ENCODE measurements around the gene PPP2R5B.
A peak's percentile ranks its signal among the peaks of the same experiment; 100 is the strongest.

Gene PPP2R5B

DNA sequence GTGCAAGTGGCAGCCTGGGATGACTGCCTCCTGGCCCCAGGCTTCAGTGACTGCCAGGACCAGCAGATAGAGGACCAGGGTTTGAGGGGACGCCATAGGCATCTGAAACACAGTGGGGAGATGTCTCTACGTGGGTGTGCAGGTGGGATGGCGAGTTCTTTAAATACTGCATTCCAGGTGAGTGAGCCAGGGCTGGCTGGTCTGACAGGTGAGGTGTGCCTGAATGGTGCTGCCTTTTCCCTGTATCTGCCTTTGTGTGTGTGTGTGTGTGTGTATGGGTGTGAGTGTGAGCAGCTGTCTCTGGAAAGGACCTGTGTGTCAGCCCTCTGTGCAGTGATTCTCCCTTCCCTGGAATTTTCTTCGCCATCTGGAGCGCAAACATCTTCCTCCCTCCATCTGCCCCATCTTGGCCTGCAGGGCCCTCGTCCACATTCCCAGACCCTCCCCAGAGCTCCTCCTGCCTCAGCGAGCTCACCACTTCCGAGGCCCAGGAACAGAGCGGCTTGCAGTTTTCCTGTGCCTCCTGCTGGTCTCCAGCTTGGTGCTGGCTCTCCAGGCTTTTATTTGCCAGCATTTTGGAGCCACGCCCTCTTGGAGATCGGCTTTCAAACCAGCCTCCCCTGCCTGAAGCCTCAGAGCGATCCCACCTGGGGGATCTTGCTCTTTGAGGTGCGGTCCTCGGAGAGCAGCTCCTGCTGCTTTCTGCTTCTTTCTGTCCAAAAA, 11.0 kb downstream of the PPP2R5B start, which contains the start of gene GPHA2:
TSS of gene GPHA2 (minus strand) at position 535 of the 723 bp plus-strand sequence. CDS start at position 102, 433 bp downstream.
- H3K36me3 ChIP-seq (ENCODE audit: control insufficient read depth in 2 of 2, insufficient read depth in 1 of 2, low read length in 2 of 2): peaks cover 0 to 45% of the 10 kb centered on the region in 2 experiments; a peak in 1 of 3 replicates
- CTCF ChIA-PET: interaction anchor here (0.7 to 1.1 kb wide), 3 partner anchors 9 to 65 kb away, joined by 3 read pairs; no protein-coding TSS in a partner anchor
- no peaks in the 10 kb centered on the region for H3K9me3 ChIP-seq (ENCODE audit: control insufficient read depth, insufficient read depth, low read depth, low read length)
- no peaks in the 10 kb centered on the region for H3K4me1 ChIP-seq (ENCODE audit: control insufficient read depth, insufficient read depth, low read length)
- no peak within 1 kb of the TSS for H3K27ac ChIP-seq (ENCODE audit: extremely low read depth, low read depth, low read length)
- POLR2A ChIA-PET: interaction anchor here (0.9 to 1.5 kb wide), 3 partner anchors 8 to 13 kb away, joined by 3 read pairs; no protein-coding TSS in a partner anchor
- no peak within 1 kb of the TSS for H3K4me3 ChIP-seq (ENCODE audit: low read depth, low read length)
- TF ChIP-seq ZNF792 (tag by site-specific recombination; IDR thresholded peaks at IDR 0.05) (no peak), ZNF223 (tag by site-specific recombination; IDR thresholded peaks at IDR 0.05) (no peak), ZBTB8A (tag by site-specific recombination; IDR thresholded peaks at IDR 0.05) (no peak), MYNN (tag by site-specific recombination; IDR thresholded peaks at IDR 0.05; ENCODE audit: borderline replicate concordance) (peak; percentile 76; the same call in 1 of the 2 replicates), TRIM28 (IDR thresholded peaks at IDR 0.05; ENCODE audit: borderline replicate concordance, low read length) (no peak), ZFP37 (tag by site-specific recombination; IDR thresholded peaks at IDR 0.05) (no peak), ZNF561 (tag by site-specific recombination; IDR thresholded peaks at IDR 0.05; ENCODE audit: borderline replicate concordance) (no peak), ZNF791 (tag by site-specific recombination; IDR thresholded peaks at IDR 0.05) (no peak), GLI2 (tag by site-specific recombination; IDR thresholded peaks at IDR 0.05; ENCODE audit: borderline replicate concordance, low read depth) (no peak), ZNF394 (tag by site-specific recombination; IDR thresholded peaks at IDR 0.05; ENCODE audit: borderline replicate concordance) (no peak), ZNF138 (tag by site-specific recombination; IDR thresholded peaks at IDR 0.05; ENCODE audit: borderline replicate concordance) (no peak), KLF9 (tag by site-specific recombination; IDR thresholded peaks at IDR 0.05; ENCODE audit: low read depth) (peak; percentile 58), HOXC10 (CRISPR knock-in tag; IDR thresholded peaks at IDR 0.05) (no peak), ZNF585B (tag by site-specific recombination; IDR thresholded peaks at IDR 0.05) (no peak), ZNF677 (tag by site-specific recombination; IDR thresholded peaks at IDR 0.05) (no peak), ZNF174 (tag by site-specific recombination; IDR thresholded peaks at IDR 0.05) (no peak), ZNF837 (tag by site-specific recombination; IDR thresholded peaks at IDR 0.05) (no peak), ZNF341 (tag by site-specific recombination; IDR thresholded peaks at IDR 0.05; ENCODE audit: low read depth) (no peak), ZNF701 (tag by site-specific recombination; IDR thresholded peaks at IDR 0.05) (no peak), ZNF707 (tag by site-specific recombination; IDR thresholded peaks at IDR 0.05) (no peak), ZNF610 (tag by site-specific recombination; IDR thresholded peaks at IDR 0.05; ENCODE audit: borderline replicate concordance) (no peak), ZNF2 (tag by site-specific recombination; IDR thresholded peaks at IDR 0.05) (no peak), SALL2 (tag by site-specific recombination; IDR thresholded peaks at IDR 0.05; ENCODE audit: borderline replicate concordance) (no peak), ZNF366 (tag by site-specific recombination; conservative IDR thresholded peaks at IDR 0.05) (0 out of 2 replicates have a peak, but pooled peaks have one; percentile 11), ZFHX2 (tag by site-specific recombination; conservative IDR thresholded peaks at IDR 0.05) (0 out of 2 replicates have a peak, but pooled peaks have one; percentile 11)
- TF ChIP-seq, protein P1, sequence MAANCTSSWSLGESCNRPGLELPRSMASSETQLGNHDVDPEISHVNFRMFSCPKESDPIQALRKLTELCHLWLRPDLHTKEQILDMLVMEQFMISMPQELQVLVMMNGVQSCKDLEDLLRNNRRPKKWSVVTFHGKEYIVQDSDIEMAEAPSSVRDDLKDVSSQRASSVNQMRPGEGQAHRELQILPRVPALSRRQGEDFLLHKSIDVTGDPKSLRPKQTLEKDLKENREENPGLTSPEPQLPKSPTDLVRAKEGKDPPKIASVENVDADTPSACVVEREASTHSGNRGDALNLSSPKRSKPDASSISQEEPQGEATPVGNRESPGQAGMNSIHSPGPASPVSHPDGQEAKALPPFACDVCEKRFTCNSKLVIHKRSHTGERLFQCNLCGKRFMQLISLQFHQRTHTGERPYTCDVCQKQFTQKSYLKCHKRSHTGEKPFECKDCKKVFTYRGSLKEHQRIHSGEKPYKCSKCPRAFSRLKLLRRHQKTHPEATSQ (tag by site-specific recombination; IDR thresholded peaks at IDR 0.05): no peak
- TF ChIP-seq, protein P2, sequence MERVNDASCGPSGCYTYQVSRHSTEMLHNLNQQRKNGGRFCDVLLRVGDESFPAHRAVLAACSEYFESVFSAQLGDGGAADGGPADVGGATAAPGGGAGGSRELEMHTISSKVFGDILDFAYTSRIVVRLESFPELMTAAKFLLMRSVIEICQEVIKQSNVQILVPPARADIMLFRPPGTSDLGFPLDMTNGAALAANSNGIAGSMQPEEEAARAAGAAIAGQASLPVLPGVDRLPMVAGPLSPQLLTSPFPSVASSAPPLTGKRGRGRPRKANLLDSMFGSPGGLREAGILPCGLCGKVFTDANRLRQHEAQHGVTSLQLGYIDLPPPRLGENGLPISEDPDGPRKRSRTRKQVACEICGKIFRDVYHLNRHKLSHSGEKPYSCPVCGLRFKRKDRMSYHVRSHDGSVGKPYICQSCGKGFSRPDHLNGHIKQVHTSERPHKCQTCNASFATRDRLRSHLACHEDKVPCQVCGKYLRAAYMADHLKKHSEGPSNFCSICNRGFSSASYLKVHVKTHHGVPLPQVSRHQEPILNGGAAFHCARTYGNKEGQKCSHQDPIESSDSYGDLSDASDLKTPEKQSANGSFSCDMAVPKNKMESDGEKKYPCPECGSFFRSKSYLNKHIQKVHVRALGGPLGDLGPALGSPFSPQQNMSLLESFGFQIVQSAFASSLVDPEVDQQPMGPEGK (tag by site-specific recombination; IDR thresholded peaks at IDR 0.05): 0 out of 2 replicates have a peak, but pooled peaks have one; percentile 25
- TF ChIP-seq, protein P3, sequence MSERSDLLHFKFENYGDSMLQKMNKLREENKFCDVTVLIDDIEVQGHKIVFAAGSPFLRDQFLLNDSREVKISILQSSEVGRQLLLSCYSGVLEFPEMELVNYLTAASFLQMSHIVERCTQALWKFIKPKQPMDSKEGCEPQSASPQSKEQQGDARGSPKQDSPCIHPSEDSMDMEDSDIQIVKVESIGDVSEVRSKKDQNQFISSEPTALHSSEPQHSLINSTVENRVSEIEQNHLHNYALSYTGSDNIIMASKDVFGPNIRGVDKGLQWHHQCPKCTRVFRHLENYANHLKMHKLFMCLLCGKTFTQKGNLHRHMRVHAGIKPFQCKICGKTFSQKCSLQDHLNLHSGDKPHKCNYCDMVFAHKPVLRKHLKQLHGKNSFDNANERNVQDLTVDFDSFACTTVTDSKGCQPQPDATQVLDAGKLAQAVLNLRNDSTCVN (tag by site-specific recombination; optimal IDR thresholded peaks at IDR 0.05): no peak
- TF ChIP-seq, protein P4, sequence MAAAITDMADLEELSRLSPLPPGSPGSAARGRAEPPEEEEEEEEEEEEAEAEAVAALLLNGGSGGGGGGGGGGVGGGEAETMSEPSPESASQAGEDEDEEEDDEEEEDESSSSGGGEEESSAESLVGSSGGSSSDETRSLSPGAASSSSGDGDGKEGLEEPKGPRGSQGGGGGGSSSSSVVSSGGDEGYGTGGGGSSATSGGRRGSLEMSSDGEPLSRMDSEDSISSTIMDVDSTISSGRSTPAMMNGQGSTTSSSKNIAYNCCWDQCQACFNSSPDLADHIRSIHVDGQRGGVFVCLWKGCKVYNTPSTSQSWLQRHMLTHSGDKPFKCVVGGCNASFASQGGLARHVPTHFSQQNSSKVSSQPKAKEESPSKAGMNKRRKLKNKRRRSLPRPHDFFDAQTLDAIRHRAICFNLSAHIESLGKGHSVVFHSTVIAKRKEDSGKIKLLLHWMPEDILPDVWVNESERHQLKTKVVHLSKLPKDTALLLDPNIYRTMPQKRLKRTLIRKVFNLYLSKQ (tag by site-specific recombination; IDR thresholded peaks at IDR 0.05; ENCODE audit: borderline replicate concordance): no peak
- TF ChIP-seq, protein P5, sequence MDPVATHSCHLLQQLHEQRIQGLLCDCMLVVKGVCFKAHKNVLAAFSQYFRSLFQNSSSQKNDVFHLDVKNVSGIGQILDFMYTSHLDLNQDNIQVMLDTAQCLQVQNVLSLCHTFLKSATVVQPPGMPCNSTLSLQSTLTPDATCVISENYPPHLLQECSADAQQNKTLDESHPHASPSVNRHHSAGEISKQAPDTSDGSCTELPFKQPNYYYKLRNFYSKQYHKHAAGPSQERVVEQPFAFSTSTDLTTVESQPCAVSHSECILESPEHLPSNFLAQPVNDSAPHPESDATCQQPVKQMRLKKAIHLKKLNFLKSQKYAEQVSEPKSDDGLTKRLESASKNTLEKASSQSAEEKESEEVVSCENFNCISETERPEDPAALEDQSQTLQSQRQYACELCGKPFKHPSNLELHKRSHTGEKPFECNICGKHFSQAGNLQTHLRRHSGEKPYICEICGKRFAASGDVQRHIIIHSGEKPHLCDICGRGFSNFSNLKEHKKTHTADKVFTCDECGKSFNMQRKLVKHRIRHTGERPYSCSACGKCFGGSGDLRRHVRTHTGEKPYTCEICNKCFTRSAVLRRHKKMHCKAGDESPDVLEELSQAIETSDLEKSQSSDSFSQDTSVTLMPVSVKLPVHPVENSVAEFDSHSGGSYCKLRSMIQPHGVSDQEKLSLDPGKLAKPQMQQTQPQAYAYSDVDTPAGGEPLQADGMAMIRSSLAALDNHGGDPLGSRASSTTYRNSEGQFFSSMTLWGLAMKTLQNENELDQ (tag by site-specific recombination; IDR thresholded peaks at IDR 0.05; ENCODE audit: low read depth): no peak

Data from HEK293 (cell line).